Neutrophil (primary cell): ENCODE results near the gene PTH1R.

Experiments
- H3K27ac ChIP-seq: fragments of 200-600 bp; sonication (generic); 2 replicates; pipeline ENCODE4 v1.5.1; 2016; ENCODE audit warnings: mild to moderate bottlenecking, moderate library complexity
- H3K27me3 ChIP-seq: fragments of 200-600 bp; sonication (generic); 2 replicates; pipeline ENCODE4 v1.6.0; 2016; ENCODE audit warnings: mild to moderate bottlenecking
- H3K36me3 ChIP-seq: fragments of 200-600 bp; sonication (generic); 2 replicates; pipeline ENCODE4 v1.5.1; 2017
- H3K4me1 ChIP-seq, 2 experiments: fragments of 200-600 bp in 1 of 2; sonication (generic) in 1 of 2; 1 replicate in 1 of 2; 2 replicates in 1 of 2; pipeline versions ENCODE4 v1.5.1 to v1.6.1; 2013 to 2016; ENCODE audit warnings: low read depth in 1 of 2, low read length in 1 of 2, mild to moderate bottlenecking in 1 of 2, moderate library complexity in 1 of 2; ENCODE audit not compliant: control insufficient read depth in 1 of 2, insufficient read depth in 1 of 2
- H3K4me3 ChIP-seq, 2 experiments: fragments of 200-600 bp in 1 of 2; sonication (generic) in 1 of 2; 1 replicate in 1 of 2; 2 replicates in 1 of 2; pipeline ENCODE4 v1.5.1; 2013 to 2016; ENCODE audit warnings: low read depth in 1 of 2, low read length in 1 of 2, mild to moderate bottlenecking in 1 of 2, moderate library complexity in 1 of 2
- H3K9me3 ChIP-seq: fragments of 200-600 bp; sonication (generic); 2 replicates; pipeline ENCODE4 v1.5.1; 2016
- CTCF ChIP-seq: fragments of 200-600 bp; sonication (generic); IDR thresholded peaks from 2 replicates; pipeline ENCODE4 v1.5.1; 2016; ENCODE audit warnings: antibody characterized with exemption

PTH1R gene

GRCh38 chr3:46922871-46923558 is 45.5 kb downstream of the PTH1R start:
- Histone ChIP-seq H3K36me3 (peaks cover 42% of the 10 kb centered on the region), H3K27me3 (no peaks in the 10 kb centered on the region), H3K9me3 (no peaks in the 10 kb centered on the region), H3K4me3 (no peak overlapping the region), H3K27ac (peak overlapping the region; percentile 39), H3K4me1 (peaks cover 39 to 41% of the 10 kb centered on the region in 2 experiments)
- TF ChIP-seq CTCF = no peak

- Histone ChIP-seq H3K4me1 (peaks cover 46 to 48% of the 10 kb centered on the region in 2 experiments), H3K27me3 (no peaks in the 10 kb centered on the region), H3K27ac (peak overlapping the region; percentile 39), H3K4me3 (no peak overlapping the region), H3K36me3 (peaks cover 42% of the 10 kb centered on the region), H3K9me3 (no peaks in the 10 kb centered on the region)
- TF ChIP-seq CTCF = peak; percentile 73
These were observed 46.2 kb downstream of the PTH1R start for GRCh38 chr3:46923559-46924350.

GRCh38 chr3:46924921-46925584 is 47.5 kb downstream of the PTH1R start:
- Histone ChIP-seq H3K36me3 (peaks cover 37% of the 10 kb centered on the region), H3K9me3 (no peaks in the 10 kb centered on the region), H3K27ac (peak overlapping the region; percentile 86), H3K4me1 (peaks cover 59 to 61% of the 10 kb centered on the region in 2 experiments), H3K4me3 (no peak overlapping the region), H3K27me3 (no peaks in the 10 kb centered on the region)
- no peak for TF ChIP-seq CTCF

- Histone ChIP-seq H3K36me3 (peaks cover 32% of the 10 kb centered on the region), H3K27ac (peak overlapping the region; percentile 86), H3K4me1 (peaks cover 64 to 66% of the 10 kb centered on the region in 2 experiments), H3K9me3 (no peaks in the 10 kb centered on the region), H3K27me3 (no peaks in the 10 kb centered on the region), H3K4me3 (no peak overlapping the region)
- no peak for TF ChIP-seq CTCF
These were observed 48.0 kb downstream of the PTH1R start for GRCh38 chr3:46925585-46925934.

DNA sequence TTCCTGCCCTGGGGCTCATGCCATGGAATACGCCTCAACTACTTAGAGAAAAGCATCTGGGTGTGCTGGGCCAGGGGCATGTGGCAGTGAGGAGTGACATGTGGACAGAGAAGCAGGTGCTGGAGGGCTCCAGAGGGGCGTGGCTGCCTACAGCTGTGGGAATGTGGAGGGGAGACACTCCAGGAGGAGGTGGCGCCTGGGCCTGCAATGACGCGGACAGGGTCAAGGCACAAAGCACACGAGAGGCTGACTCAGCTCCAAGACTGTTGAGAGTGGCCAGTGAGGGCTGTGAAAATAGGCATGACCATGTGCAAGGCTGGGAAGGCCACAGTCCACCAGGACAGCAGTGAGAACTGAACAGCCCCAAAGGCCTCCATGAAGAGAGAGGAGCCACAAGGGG is 48.5 kb downstream of the PTH1R start:
- peaks cover 69 to 71% of the 10 kb centered on the region in 2 experiments for H3K4me1 ChIP-seq
- peak overlapping the region; percentile 86 for H3K27ac ChIP-seq
- no peaks in the 10 kb centered on the region for H3K9me3 ChIP-seq
- H3K4me3 ChIP-seq = no peak overlapping the region
- no peaks in the 10 kb centered on the region for H3K27me3 ChIP-seq
- peaks cover 27% of the 10 kb centered on the region for H3K36me3 ChIP-seq
- no peak for TF ChIP-seq CTCF
